GM18519 (cell line): Measurements from ENCODE around the gene HUS1.
"Not testable (repeated sequence)": the region's sequence is repeated elsewhere in the genome, so short reads cannot be mapped to it uniquely, and the experiment has no call there.

Source experiments
- ATAC-seq: cut with Tn5 transposase; IDR thresholded peaks from one replicate; pipeline ENCODE4 v1.9.1; 2021; ENCODE audit warnings: mild to moderate bottlenecking, moderate library complexity; ENCODE audit not compliant: unreplicated experiment, low FRiP score

The HUS1 gene

GRCh38 chr7:47979145-47979831 is at the start of gene HUS1:
TSS of gene HUS1 (minus strand) at chr7:47979615. CDS start at chr7:47979519, 96 bp downstream.
- peak; percentile 97 for ATAC-seq

- ATAC-seq = no peak
These were observed 49.5 kb upstream of the HUS1 start, which contains the start of gene SUN3 for GRCh38 chr7:48028938-48029337. TSS of gene SUN3 (minus strand) at chr7:48029107. CDS start at chr7:48028938, 169 bp downstream.

- no peak for ATAC-seq
These were observed 46.2 kb upstream of the HUS1 start for GRCh38 chr7:48025624-48026023.

GRCh38 chr7:48017674-48018073 is 38.3 kb upstream of the HUS1 start:
- no peak for ATAC-seq

GRCh38 chr7:48016641-48017040 is 37.2 kb upstream of the HUS1 start:
- no peak for ATAC-seq

GRCh38 chr7:48011951-48012350 is 32.5 kb upstream of the HUS1 start:
- no peak for ATAC-seq

- no peak for ATAC-seq
These were observed 31.9 kb upstream of the HUS1 start for GRCh38 chr7:48011323-48011722.

GRCh38 chr7:48009954-48010353 is 30.5 kb upstream of the HUS1 start:
- ATAC-seq = no peak

- ATAC-seq = no peak
These were observed 29.8 kb upstream of the HUS1 start for GRCh38 chr7:48009257-48009656.

- ATAC-seq = no peak
These were observed 27.5 kb upstream of the HUS1 start for GRCh38 chr7:48006866-48007265.

- ATAC-seq = no peak
These were observed 25.2 kb upstream of the HUS1 start for GRCh38 chr7:48004638-48005037.

GRCh38 chr7:48004032-48004431 is 24.6 kb upstream of the HUS1 start:
- ATAC-seq = no peak

- not testable (repeated sequence) for ATAC-seq
These were observed 20.7 kb upstream of the HUS1 start for GRCh38 chr7:48000164-48000563.

- ATAC-seq = no peak
These were observed 20.0 kb upstream of the HUS1 start for GRCh38 chr7:47999413-47999812.

GRCh38 chr7:47992446-47992845 is 13.0 kb upstream of the HUS1 start:
- no peak for ATAC-seq

- ATAC-seq = peak; percentile 92
These were observed 12.4 kb upstream of the HUS1 start for GRCh38 chr7:47991741-47992311.

GRCh38 chr7:47991270-47991669 is 11.9 kb upstream of the HUS1 start:
- ATAC-seq = no peak

- ATAC-seq = no peak
These were observed 11.2 kb upstream of the HUS1 start for GRCh38 chr7:47990592-47990991.

GRCh38 chr7:47989607-47990400 is 10.4 kb upstream of the HUS1 start:
- not testable (repeated sequence) for ATAC-seq

GRCh38 chr7:47988496-47989386 is 9.3 kb upstream of the HUS1 start:
- ATAC-seq = peak; percentile 39
